Neuron (in vitro differentiated cells): ENCODE results near the gene TFR2.

Source experiments
- H2AFZ ChIP-seq: one replicate; pipeline ENCODE4 v1.6.1; 2013; ENCODE audit warnings: low read depth, mild to moderate bottlenecking, inconsistent platforms, low read length, moderate library complexity
- H3K27me3 ChIP-seq: one replicate; pipeline ENCODE4 v1.6.1; 2013; ENCODE audit warnings: low read length; ENCODE audit not compliant: insufficient read depth
- H3K36me3 ChIP-seq: one replicate; pipeline ENCODE4 v1.6.1; 2013; ENCODE audit warnings: low read length; ENCODE audit not compliant: insufficient read depth
- H3K4me1 ChIP-seq: one replicate; pipeline ENCODE4 v1.6.1; 2013; ENCODE audit warnings: low read length; ENCODE audit not compliant: insufficient read depth
- H3K4me3 ChIP-seq: 2 replicates; pipeline ENCODE4 v1.5.1; 2013; ENCODE audit warnings: mild to moderate bottlenecking, low read length, moderate library complexity
- H3K9me3 ChIP-seq: one replicate; pipeline ENCODE4 v1.6.1; 2013; ENCODE audit warnings: low read length

Gene TFR2

DNA sequence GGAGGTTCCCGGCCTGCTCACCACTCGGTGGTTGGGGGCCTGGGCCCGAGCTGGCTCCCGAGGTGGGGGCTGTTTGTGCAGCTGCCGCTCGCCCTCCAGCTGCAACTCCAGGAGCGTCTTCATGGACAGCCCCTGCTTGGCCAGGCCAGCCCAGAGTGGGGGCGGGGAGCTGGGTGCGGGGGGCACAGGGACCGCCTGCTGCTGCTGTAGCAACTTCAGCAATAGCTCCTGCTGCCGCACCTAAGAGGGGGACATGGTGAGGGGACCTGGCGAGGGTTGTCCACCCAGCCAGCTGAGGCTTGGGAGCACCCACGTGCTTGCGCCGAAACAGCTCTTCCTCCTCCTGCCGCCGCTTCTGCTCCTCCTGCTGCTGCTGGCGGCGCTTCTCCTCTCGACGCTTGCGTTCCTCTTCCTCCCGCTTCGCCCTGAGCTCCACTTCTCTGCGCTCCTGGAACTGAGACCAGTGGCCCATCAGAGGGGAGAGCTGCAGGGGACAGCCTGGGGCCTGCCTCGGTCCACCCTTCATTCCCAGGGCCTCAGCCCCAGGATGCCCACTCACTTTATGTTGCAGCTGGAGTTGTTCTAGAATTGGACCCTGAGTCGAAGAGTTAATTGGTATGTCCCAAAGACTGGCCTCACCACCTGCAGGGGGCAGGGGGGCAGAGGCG is 41.8 kb upstream of the TFR2 start:
- no peak overlapping the region for H3K4me3 ChIP-seq
- H3K4me1 ChIP-seq, result no peaks in the 10 kb centered on the region
- H3K9me3 ChIP-seq, result no peaks in the 10 kb centered on the region
- H2AFZ ChIP-seq, result no peak overlapping the region
- peaks cover 89% of the 10 kb centered on the region for H3K36me3 ChIP-seq
- H3K27me3 ChIP-seq, result no peaks in the 10 kb centered on the region

DNA sequence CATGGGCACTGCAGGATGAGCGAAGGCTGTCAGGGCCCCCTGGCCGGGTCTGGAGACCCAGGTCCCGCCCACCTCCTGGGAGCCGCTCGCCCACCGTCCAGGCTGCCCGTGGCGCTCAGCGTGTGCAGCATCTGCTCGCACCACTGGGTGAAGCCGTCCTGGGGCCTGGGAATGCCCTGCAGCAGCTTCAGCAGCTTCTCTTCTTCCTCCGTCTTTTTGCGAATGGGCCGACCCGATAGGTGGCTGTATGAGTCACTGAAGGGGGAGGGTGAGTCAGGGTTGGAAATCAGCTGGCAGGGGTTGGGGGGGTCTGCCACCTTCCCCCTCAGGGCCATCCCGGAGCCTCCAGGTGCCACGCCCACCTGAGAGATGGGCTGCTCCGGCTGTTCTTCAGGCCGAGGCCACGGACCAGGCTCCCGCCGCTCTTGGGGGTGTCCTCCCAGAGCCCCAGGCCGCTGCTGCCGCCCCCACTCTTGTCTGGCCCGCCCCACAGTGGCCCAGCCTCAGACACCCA is 40.9 kb upstream of the TFR2 start:
- H3K9me3 ChIP-seq, result no peaks in the 10 kb centered on the region
- H2AFZ ChIP-seq, result no peak overlapping the region
- no peak overlapping the region for H3K4me3 ChIP-seq
- H3K36me3 ChIP-seq, result peaks cover 90% of the 10 kb centered on the region
- no peaks in the 10 kb centered on the region for H3K27me3 ChIP-seq
- no peaks in the 10 kb centered on the region for H3K4me1 ChIP-seq

DNA sequence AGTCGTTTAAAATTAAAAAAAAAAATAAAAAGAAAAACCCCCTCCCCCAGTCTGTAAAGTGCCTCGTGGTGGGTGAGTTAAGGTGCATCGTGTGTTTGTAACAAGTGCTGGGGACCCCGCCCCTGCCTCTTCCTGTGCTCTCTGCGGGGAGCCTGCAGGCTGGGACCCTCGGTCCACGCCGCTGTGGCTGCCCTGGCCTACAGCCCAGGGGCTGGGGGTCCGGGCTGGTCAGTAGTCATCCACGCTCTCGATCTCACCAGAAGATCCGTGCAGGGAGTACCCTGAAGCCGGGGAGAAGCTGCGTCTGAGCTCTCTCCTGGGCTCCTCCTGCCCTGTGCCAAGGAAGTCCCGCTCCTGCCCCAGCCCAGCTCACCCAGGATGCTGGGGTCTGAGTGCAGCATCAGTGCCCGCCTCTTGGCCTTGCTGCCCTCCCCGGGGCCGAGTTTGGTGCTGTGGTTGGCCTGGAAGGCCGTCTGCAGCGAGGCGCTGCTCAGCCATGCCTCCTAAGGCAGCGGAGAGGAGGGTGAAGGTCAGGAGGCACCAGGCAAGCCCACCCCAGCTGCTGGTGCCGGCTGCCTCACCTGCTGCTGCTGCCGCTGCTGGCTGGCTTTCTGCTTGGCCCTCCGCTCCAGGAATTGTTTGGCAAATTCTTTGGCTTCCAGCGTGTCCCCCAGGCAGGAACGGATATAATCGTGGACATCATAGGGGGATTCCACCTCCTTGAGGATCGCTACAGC is 40.3 kb upstream of the TFR2 start:
- no peak overlapping the region for H3K4me3 ChIP-seq
- no peaks in the 10 kb centered on the region for H3K4me1 ChIP-seq
- no peaks in the 10 kb centered on the region for H3K27me3 ChIP-seq
- peaks cover 91% of the 10 kb centered on the region for H3K36me3 ChIP-seq
- no peaks in the 10 kb centered on the region for H3K9me3 ChIP-seq
- H2AFZ ChIP-seq, result no peak overlapping the region

GRCh38 chr7:100680576-100681271 is 39.4 kb upstream of the TFR2 start:
- Histone ChIP-seq H3K36me3 (peaks cover 83% of the 10 kb centered on the region), H3K27me3 (no peaks in the 10 kb centered on the region), H3K4me1 (peaks cover 6% of the 10 kb centered on the region), H2AFZ (no peak overlapping the region), H3K4me3 (no peak overlapping the region), H3K9me3 (no peaks in the 10 kb centered on the region)

DNA sequence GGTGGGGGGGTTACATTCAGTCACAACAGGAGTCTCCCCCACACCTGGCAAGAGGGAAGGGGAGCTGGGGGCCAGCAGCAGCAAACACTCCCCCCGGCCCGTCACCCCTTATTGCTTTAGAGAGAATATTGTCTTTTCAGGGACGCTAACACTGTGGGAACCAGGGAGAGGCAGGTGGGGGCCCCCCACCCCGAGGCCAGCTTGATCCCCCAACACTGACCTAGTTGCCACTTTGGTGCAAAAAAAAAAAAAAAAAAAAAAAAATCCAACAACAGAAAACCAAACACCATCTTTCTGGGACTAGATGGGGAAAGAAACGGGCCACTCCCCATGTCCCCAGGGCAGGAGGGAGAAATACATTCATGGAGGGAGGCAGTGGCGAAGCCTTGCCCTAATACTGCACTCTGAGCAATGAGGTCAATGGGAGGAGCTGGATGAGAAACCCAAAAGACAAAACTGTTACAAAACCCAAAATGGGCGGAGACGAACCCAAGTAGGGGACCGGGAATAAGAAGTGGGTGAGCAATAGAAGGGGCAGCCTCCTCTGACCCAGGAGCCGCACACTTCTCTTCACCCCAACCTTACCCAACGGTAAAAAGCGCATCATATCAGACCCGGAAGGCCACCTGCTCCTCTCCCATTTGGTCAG is 38.7 kb upstream of the TFR2 start:
- Histone ChIP-seq H3K9me3 (no peaks in the 10 kb centered on the region), H3K36me3 (peaks cover 76% of the 10 kb centered on the region), H3K4me1 (peaks cover 6% of the 10 kb centered on the region), H3K27me3 (no peaks in the 10 kb centered on the region), H3K4me3 (no peak overlapping the region), H2AFZ (no peak overlapping the region)

- H3K4me3 ChIP-seq, result no peak overlapping the region
- no peak overlapping the region for H2AFZ ChIP-seq
- H3K27me3 ChIP-seq, result no peaks in the 10 kb centered on the region
- H3K36me3 ChIP-seq, result peaks cover 69% of the 10 kb centered on the region
- peaks cover 6% of the 10 kb centered on the region for H3K4me1 ChIP-seq
- no peaks in the 10 kb centered on the region for H3K9me3 ChIP-seq
These were observed 38.0 kb upstream of the TFR2 start for GRCh38 chr7:100679129-100679926.

GRCh38 chr7:100678291-100678984 is 37.1 kb upstream of the TFR2 start:
- Histone ChIP-seq H3K4me3 (no peak overlapping the region), H3K27me3 (no peaks in the 10 kb centered on the region), H3K4me1 (peaks cover 6% of the 10 kb centered on the region), H3K9me3 (no peaks in the 10 kb centered on the region), H2AFZ (no peak overlapping the region), H3K36me3 (peaks cover 63% of the 10 kb centered on the region)

DNA sequence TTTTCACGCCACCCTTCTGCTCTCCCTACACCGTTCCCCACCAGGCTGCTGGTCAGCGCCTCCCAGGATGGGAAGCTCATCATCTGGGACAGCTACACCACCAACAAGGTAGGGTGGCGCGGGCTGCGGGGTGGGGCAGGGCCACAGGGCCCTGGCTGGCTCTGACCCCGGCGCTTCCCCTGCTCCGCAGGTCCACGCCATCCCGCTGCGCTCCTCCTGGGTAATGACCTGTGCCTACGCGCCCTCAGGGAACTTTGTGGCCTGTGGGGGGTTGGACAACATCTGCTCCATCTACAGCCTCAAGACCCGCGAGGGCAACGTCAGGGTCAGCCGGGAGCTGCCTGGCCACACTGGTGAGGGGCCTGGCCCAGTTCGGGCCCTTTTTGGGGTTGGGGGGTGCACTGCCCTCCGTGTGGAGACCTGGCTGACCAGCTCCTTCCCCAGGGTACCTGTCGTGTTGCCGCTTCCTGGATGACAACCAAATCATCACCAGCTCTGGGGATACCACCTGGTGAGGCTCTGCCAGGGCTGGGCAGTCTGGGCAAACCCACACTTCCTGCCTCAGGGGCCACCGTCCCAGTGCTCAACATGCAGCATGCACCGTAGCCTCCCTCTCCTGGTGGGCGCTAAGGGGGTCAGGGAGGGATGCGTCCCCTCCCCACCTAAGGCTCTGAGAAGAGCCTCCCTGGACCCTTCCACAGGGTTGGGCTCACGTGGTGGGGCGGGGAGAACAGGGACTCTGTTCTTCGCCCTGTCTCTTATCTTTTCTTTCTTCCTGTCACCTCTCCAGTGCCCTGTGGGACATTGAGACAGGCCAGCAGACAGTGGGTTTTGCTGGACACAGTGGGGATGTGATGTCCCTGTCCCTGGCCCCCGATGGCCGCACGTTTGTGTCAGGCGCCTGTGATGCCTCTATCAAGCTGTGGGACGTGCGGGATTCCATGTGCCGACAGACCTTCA is 36.2 kb upstream of the TFR2 start:
- no peaks in the 10 kb centered on the region for H3K27me3 ChIP-seq
- peaks cover 56% of the 10 kb centered on the region for H3K36me3 ChIP-seq

GRCh38 chr7:100676501-100677306 is 35.4 kb upstream of the TFR2 start:
- Histone ChIP-seq H3K4me1 (peaks cover 6% of the 10 kb centered on the region), H2AFZ (no peak overlapping the region), H3K4me3 (peak overlapping the region; percentile 97), H3K27me3 (no peaks in the 10 kb centered on the region), H3K36me3 (peaks cover 47% of the 10 kb centered on the region), H3K9me3 (no peaks in the 10 kb centered on the region)

More for the DNA sequence above, 36.2 kb upstream of the TFR2 start:
- Histone ChIP-seq H3K4me1 (peaks cover 6% of the 10 kb centered on the region), H2AFZ (no peak overlapping the region), H3K9me3 (no peaks in the 10 kb centered on the region), H3K4me3 (no peak overlapping the region)

DNA sequence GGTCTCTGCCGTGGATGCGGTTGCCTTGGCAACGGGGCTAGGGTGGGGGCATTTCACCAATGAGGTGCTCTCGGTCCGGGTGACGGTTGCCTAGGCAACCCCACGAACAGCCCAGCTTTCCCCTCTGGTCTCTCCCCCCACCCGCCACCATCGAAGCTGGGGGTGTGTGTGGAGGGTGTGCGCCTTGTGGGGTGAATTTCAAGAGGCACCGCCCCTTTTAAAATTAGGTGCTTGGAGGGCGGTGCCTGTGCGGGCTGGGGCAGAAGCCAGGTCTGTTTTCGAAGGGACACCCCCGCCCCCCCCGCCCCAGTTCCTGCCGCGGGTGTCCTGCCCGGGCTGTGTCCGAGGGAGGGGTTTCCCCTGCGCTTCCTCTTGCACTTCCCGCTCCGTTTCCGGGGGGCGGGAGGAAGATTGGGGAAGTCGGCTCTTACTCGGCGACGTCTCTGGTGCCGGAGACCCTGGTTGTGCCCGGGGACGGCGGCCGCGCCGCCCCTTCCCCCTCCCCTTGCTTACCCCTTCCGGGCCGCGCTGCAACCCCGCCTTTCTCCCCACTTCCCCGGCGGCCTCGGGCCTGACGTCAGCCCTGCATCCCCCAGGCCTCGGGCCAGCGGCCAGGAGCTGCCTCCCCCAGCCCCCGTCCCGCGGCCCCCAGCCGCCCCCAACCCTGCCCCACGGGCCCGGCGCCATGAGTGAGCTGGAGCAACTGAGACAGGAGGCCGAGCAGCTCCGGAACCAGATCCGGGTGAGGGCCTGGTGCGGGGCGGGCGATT is 34.4 kb upstream of the TFR2 start:
- Histone ChIP-seq H3K4me3 (peak overlapping the region; percentile 97), H3K36me3 (peaks cover 41% of the 10 kb centered on the region), H3K9me3 (no peaks in the 10 kb centered on the region), H2AFZ (no peak overlapping the region), H3K4me1 (peaks cover 6% of the 10 kb centered on the region), H3K27me3 (no peaks in the 10 kb centered on the region)
